Globus pallidus (tissue), 1 donor: Measurements from ENCODE around the gene TBC1D8.

Source experiments
- DNase-seq: peaks from one replicate; pipeline ENCODE4 v3.0.0-alpha.2; 2015; ENCODE audit warnings: low spot score

Gene TBC1D8

DNA sequence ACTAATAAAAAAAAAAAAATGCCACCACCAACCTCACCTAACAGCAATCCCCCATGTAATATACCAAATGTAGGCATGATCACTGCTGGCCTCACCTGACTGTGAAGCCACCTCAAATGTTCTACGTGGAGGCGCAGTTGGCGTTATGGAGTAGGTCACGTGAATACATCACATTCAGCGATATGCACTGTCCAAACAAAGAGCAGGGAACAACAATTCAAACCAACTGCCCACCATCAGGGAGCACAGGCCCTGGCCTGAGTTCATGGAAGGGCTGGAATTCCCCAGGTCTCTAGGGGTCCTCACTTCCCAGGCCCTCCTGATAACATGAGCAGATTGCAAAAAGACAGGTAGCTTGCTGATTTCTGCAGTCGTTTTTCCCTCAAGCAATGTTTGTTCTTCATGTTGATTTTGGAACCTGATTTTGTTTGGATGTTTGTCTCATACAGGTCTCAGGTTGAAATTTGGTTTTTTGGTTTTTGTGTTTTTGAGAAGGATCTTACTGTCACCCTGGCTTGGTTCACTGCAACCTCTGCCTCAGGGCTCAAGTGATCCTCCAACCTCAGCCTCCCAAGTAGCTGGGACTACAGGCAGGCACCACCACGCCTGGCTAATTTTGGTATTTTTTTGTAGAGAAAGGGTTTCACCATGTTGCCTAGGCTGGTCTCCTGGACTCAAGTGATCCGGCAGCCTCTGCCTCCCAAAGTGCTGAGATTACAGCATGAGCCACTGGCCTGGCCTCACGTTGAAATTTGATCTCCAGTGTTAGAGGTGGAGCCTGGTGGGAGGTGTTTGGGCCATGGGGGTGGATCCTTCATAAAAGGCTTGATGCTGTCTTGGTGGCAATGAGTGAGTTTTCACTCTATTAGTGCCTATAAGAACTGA lies 15.5 kb downstream of the TBC1D8 start:
- no peak for DNase-seq

DNA sequence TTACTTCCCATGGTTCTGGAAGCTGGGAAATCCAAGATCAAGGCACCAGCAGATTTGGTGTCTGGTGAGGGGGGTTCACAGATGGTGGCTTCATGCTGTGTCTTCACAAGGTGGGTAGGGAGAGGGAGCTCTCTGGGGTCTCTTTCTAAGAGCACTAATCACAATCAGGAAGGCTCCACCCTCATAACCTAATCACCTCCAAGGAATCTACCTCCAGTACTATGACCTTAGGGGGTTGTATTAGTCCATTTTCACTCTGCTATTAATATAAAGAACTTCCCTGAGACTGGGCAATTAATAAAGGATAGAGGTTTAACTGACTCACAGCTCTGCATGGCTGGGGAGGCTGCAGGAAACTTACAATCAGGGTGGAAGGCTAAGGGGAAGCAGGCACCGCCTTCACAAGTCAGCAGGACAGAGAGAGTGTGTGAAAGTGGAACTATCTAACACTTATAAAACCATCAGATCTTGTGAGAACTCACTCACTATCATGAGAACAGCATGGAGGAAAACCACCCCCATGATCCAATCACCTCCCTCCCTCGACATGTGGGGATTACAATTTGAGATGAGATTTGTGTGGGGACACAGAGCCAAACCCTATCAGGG lies 17.6 kb downstream of the TBC1D8 start:
- DNase-seq = no peak

DNA sequence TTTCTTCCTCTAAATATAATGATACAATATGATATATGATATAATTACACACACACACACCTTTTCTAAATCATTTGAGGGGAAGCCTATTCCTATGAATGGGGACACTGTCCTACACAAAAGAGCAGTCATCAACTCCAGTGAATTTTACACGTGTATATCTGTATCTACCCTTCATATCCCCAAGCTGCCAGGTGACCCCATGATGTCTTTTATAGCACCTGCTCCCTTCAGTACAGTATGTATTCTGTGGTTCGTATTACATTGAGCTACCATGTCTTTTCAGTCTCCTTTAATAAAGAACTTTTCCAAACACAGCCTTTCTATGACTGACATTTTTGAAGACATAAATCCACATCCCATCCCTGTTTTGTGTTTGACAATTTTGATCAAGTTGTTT lies 19.0 kb downstream of the TBC1D8 start:
- DNase-seq = no peak

DNA sequence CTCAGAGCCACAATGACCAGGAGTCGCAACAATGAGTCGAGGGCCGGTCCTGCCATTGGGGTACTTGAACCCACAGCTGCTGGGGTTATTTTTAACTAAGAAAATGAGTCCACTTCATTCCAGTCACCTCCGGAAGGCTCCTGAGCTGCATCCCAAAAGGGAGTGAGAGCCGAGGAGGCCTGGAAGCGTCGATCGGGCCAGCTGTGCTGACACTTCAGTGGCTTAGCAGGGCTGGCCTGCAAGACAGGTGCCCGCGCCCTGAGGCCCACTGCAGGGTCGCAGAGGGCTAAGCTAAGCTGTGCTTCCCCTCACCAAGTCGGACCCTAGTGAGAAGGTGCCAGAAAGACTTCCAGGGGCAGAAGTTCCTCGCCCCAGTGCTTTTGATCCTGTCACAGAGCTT lies 21.1 kb downstream of the TBC1D8 start:
- no peak for DNase-seq

DNA sequence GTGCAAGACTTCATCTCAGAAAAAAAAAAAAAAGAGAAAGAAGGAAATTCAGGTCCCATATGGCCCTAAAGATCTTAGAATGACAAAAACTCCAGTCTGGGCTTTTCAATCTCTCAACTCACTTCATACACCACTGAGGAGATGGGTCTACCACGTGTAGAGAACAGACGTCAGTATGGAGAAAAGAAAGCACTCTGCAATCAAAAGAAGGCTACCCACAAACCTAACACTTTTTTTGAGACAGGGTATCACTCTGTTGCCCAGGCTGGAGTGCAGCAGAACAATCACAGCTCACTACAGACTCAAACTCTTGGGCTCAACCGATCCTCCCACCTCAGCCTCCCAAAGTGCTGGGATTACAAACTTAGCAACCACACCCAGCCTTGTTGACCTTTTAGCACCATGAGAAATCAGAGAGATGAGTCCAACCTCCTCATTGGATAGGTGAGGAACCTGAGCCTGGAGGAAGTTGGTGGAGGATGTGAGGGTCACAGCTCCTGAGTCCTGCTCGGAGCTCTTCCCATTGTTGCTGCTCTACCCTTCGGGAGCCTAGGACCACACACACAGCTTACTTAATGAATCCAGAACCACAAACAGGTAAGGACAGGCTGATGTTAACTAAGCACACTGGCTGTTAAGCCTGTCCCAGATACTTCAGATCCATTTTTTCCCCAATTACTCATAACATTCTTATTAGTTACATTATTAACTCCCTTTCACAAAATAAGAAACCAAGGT lies 23.7 kb downstream of the TBC1D8 start:
- no peak for DNase-seq

DNA sequence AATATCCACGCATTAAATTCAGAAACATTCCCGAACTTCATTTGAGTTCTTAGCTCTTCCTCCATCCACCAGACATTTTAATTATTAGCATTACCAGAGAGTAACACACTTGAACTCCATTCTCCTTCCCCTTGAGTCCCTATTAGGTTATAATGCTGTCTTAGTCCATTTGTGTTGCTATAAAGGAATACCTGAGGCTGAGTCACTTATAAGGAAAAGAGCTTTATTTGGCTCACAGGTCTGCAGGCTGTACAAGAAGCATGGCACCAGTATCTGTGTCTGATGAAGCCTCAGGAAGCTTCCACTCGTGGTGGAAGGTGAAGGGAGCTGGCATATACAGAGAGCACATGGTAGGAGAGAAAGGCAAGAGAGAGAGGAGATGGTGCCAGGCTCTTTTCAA lies 25.4 kb downstream of the TBC1D8 start:
- no peak for DNase-seq

DNA sequence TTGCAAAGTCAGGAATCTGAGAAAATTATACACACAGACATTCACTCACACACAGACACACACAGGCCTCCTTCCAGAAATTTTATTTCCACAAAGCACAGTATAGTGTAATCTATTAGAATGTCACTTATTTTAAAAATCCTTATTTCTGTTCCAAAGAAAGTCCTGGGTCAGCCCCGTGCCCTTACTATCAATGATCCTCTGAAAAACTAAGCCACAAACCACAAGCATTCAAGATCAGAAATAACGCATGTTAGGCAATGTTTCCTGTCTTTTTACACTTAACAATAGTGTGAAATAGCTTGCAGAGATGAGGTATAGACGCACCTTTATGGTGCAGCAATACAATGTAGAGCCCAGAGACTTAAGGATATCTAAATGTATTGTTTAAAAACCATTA lies 25.8 kb downstream of the TBC1D8 start:
- no peak for DNase-seq

DNA sequence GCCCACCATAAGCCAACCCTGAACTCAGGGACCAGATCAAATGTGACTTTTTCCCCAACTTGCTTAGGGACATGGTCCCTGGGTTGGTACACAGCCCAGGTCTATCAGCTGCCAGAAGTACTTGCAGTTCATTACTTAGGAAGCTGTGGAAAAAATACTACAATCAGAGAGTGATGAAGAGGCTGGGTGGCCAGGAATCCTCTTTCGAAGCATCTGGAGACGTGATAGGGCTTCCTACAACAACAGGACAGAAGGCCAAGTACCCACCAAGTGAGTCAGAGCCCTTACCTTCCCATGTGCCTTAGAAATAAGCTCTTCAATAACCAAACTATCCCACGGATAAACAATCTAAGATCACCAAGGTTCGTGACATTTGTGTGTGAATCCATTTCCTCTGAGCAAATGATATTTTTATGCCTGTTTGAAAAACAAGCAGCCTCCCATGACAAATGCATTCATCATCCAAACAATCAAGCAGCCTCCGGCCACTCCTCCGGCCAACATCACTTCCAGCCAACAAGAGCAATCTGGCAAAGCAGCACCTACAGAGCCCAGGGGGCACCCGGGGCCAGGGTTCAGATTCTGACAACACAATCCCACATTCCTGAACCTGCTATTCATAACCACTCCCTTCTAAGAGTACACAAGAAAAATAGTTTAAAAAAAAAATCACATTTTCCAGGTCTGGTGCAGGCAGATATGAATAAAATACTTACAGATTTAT lies 26.4 kb downstream of the TBC1D8 start:
- no peak for DNase-seq

DNA sequence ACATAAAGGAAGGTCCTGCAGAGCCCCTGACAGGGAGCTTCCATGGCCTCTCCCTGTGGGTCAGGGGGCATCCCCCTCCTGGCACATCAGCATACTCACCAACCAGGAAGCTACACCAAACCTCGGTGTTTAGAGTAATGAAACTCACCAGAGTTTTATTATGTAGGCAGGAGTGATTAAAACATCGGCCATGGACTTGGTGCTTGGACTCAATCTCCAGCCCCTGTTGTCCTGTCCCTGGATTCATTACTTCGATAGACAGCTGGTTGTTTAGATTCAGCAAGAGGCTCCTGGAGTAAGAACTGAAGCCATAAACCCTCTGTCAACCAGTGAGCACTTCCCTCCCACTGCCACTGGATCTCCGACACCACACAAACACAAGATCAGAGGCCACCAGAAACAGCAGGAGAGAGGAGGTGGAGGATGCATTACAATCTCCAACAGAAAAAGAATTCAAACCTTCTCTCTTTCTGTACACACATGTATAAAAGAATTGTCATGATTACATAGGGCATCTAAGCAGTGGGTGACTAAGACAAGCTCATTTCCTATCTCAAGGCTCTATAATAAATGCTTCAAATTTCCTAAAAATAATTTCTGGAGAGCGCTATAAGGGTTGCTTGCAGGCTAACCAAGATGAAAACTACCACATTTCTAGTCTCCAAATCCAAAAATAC lies 27.2 kb downstream of the TBC1D8 start:
- DNase-seq = no peak

DNA sequence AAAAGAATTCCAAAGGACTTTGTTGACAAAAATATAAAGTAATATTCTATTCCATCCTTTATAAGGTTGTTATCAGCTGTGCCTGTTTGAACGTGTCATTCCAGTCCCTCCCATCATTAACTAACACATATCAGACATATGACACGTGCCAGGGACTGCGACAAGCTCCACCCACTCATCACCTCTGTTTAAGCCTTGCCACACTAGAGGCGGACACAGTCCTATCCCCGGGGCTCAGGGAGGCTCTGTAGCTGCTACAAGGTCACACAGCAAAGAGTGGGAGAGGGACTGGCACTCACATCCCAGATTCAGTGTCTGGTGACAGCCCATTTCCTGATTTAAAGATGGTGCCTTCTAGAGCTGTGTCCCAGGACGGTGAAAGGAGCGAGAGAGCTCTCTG lies 30.0 kb downstream of the TBC1D8 start:
- no peak for DNase-seq

DNA sequence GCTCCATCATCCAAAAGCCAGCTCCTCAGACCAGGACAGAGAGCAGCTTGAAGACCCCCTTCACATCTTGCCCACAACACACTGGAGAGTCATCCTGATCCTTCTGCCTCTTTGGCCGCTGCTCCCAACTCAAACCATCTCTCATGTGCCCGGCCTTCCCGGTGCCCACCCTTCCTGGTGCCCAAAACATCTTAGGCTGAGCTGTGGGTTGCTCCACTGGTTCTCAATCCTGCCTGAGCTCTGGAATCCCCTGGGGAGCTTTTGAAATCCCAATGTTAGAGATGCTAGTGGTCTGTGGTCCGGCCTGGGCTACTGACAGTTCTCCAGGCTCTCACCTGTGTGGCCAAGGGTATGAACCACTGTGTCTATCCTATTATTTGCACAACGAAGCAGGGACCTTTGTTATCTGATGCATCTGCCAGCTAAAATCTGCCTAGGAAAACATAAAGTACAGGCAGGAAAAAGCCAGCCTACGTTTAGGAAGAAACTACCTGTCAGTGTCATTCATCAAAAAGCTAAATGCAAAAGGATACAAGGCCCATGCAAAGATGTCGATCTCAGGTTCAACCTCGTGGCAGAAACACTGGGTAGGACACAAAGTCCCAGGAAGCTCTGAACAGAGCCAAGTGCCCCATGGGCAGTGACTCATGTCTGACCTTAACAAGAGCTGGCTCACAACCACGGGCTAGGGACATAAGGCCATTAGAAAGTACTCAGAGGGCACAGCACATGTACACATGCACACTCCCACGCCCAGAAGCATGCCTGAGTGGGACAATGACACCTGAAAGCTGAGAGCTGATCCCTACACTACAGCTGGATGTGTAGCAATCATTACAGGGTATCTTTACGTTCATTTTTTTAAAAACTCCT lies 30.8 kb downstream of the TBC1D8 start:
- DNase-seq = no peak

DNA sequence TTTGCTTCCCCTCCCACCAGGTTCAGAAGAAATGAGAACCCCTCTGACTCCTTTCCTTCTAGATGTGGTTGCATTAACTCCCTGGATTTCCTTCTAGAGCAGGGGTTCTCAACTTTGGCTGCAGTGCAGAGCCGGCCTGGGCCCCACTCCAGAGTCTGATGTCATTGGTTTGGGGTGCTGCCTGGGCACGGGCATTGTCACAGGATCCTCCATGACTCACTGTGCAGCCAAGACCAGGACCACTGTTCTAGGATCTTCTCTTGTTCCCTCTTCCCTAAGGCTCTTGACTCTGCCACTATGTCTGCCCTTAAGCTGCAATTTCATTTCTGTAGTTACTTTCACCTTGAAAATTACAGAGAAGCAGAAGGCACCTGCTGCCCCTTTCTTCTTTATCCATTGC lies 31.8 kb downstream of the TBC1D8 start:
- DNase-seq = peak; percentile 47

DNA sequence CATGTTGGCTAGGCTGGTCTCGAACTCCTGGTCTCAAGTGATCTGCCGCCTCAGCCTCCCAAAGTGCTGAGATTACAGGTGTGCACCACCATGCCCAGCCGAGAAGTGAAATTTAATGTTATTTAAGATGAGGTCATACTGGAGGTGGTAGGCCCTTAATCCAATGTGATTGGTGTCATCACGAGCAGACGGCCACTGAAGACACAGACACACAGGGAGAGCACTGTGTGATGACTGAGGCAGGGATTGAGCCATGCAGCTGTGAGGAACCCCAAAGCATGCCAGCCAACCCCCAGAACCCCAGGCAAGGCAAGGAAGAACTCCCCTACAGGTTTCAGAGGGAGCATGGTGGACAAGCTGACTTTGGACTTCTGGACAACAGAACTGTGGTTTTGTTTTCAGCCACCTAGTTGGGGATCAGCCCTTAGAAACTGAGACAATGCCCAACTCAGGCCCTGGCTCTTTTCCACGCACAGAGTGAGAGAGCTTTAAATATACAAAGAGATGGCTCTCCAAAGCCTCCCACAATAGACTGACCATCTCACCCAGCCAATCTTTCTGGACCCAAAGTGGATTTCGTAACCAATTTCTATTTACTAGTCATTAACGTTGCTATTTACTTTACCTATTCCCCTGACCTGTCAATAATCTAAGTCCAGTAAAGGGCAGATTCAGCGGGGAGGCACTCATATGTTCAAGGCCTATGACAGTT lies 34.2 kb downstream of the TBC1D8 start:
- DNase-seq = no peak

DNA sequence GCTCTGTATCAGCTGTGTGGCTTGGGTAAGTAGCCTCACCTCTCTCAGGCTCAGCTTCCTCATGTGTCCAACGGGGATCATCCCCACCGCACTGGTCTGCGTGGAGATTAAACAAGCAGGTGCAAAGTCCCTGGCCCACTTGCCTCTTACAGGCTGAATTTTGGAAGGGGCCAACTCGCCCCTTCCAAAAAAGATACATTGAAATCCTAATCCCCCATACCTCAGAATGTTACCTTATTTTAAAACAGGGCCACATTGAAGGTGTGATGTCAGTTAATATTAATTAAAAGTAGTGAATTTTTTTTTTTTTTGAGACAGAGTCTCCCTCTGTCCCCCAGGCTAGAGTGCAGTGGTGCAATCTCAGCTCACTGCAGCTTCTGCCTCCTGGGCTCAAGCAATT lies 34.8 kb downstream of the TBC1D8 start:
- no peak for DNase-seq

DNA sequence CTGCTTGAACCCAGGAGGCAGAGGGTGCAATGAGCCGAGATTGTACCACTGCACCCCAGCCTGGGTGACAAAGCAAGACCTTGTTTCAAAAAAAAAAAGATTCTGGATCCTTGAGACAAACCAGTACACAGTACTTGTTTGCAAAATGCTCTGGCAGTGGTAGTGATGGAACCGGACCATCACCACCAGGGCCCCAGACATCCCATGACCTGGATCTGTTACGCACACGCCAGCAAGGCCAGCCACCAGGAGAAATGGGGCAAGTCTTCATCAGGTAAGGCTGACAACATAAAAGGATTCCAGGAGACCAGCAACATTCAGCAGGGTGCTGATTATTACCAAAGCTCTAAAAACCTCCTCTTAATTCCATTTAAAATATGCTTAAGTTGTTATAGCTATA lies 35.5 kb downstream of the TBC1D8 start:
- DNase-seq = no peak

DNA sequence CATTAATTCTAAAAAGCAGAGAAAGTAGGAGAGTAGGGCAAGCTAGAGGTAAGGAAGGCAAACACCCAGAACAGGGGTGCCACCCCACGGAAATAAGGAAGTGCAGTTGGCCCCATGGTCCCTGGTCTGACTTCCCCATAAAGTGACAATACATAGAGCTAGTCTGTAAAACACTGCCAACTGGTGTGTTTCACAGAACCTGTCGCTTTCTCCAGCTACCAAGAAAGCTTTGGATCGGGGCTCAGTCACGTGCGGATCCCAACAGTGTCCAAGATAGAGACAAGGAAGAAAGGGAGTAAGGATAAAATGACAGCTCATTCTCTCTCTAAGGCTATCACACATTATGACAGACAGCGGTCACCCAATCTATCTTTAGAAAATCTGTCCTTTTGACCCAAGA lies 36.4 kb downstream of the TBC1D8 start:
- DNase-seq = peak; percentile 27

DNA sequence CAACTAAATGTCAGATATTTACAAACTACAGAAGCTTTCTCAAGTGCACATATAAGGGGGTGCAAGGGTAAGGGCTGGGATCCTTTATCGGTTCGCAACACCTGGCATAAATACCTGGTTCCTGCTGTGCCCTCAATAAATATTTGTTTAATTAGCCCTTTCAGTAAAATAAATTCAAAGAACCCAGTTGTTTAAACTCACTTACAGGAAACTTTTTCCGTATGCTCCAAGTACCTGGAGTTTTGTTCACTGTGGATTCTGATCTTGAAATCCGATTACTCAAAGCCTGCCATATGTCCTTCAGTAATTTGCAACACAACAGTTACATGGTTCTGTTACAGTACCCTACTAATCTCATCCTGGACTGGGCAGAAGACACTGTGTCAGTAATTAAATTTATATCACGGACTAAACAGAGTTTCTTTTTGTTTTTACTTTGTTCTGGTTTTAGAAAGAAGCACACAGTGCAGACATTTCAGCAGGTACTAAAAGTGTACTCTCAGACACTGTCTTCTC lies 36.9 kb downstream of the TBC1D8 start:
- no peak for DNase-seq

DNA sequence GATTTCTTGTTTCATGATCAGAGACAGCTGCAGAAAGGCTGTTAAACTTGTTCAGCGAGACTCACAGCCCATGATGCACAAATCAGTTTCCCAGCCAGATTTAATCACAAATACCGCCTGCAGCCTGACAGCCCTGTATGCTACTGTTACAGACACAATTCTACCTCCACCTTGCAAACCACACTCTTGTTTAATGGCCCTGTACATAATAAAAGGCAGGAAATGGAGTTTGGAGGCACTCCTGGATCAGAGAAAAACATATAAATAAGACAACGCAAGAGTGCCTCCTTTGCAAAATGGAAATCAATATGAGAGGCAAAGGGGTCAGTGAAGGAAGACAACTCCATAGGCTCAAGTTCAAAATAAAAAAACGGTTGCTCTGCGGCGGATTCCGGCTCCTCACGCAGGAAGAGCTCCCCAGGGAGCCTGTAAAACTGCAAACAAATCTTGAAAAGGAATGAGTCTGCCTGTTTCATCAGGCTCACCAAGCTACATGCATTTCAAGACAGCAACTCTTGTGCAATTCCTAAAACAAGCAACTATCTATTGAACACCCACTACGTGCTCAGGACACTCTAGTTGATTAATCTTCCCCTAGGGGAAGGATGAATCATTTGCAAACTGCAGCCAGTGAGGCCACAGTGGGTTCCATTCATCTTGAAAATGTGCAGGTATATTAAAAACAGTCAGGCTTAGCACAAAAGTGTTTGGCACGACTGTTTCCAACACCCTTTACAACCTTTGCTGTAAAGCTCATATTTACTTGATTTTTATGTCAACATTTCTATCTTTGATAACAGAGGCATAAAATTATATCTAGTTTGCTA lies 37.5 kb downstream of the TBC1D8 start:
- no peak for DNase-seq

DNA sequence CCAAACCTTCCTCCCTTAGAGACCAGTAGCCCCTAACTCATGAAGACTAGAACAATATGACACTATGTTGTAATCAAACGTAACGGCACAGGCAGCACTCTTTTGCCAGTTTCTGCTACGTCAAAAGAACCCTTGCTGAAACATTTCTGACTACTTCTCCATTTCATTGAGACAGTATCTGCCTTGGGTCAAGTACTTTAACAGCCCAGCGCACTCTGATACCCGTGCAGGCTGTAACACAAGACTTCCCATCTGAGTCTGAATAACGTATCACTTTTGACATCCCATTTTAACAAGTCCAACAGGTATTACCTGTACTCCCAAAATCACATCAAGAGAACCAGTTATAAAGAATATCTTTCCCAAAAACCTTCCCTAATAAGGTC lies 38.4 kb downstream of the TBC1D8 start:
- no peak for DNase-seq
